Coronary artery (tissue), 2 donors: ENCODE data around the gene ORM2.
A peak's percentile ranks its signal among the peaks of the same experiment; 100 is the strongest.

Source experiments
- DNase-seq: peaks from one replicate; pipeline ENCODE4 v3.0.0-alpha.2; 2017; ENCODE audit warnings: low spot score
- H3K27ac ChIP-seq, 2 donors: fragments of 200-600 bp; sonication (generic); one replicate each; pipeline ENCODE4 v1.5.1; 2016 to 2019
- H3K4me3 ChIP-seq: fragments of 200-600 bp; sonication (generic); 2 replicates; pipeline ENCODE4 v1.5.1; 2016; ENCODE audit warnings: mild to moderate bottlenecking, moderate library complexity
- CTCF ChIP-seq: fragments of 200-600 bp; sonication (generic); IDR thresholded peaks from one replicate; pipeline ENCODE4 v1.5.1; 2019; ENCODE audit warnings: antibody characterized with exemption

The ORM2 gene

GRCh38 chr9:114357911-114358328 lies 28.3 kb downstream of the ORM2 start:
- H3K27ac ChIP-seq = no peak overlapping the region
- no peak overlapping the region for H3K4me3 ChIP-seq
- no peak for DNase-seq
- TF ChIP-seq CTCF = no peak

GRCh38 chr9:114359801-114360200 lies 30.1 kb downstream of the ORM2 start:
- no peak for TF ChIP-seq CTCF
- no peak for DNase-seq
- H3K4me3 ChIP-seq = no peak overlapping the region
- no peak overlapping the region for H3K27ac ChIP-seq

- DNase-seq = no peak
- no peak overlapping the region for H3K4me3 ChIP-seq
- TF ChIP-seq CTCF = no peak
- H3K27ac ChIP-seq = no peak overlapping the region
Observed at GRCh38 chr9:114361542-114361941, 31.9 kb downstream of the ORM2 start.

GRCh38 chr9:114362394-114362793 lies 32.7 kb downstream of the ORM2 start:
- H3K27ac ChIP-seq = no peak overlapping the region
- no peak overlapping the region for H3K4me3 ChIP-seq
- TF ChIP-seq CTCF = no peak
- DNase-seq = no peak

- Histone ChIP-seq H3K4me3 (no peak overlapping the region), H3K27ac (no peak overlapping the region)
- TF ChIP-seq CTCF = no peak
- no peak for DNase-seq
Observed at GRCh38 chr9:114363424-114363823, 33.8 kb downstream of the ORM2 start.

- no peak for TF ChIP-seq CTCF
- no peak for DNase-seq
Observed at GRCh38 chr9:114364134-114365041, 34.7 kb downstream of the ORM2 start.

GRCh38 chr9:114365194-114365593 lies 35.5 kb downstream of the ORM2 start:
- H3K27ac ChIP-seq = no peak overlapping the region
- DNase-seq = no peak
- no peak overlapping the region for H3K4me3 ChIP-seq
- no peak for TF ChIP-seq CTCF

More at GRCh38 chr9:114364134-114365041, 34.7 kb downstream of the ORM2 start:
- Histone ChIP-seq H3K4me3 (no peak overlapping the region), H3K27ac (peak overlapping the region in 1 of 2 donors; percentile 24)
